TTC549 (cell line): ENCODE results near the gene RCBTB2.
"Not testable (repeated sequence)": the region's sequence is repeated elsewhere in the genome, so short reads cannot be mapped to it uniquely, and the experiment has no call there.

Source experiments
- FAIRE-seq: peaks from 2 replicates; lab custom pipeline; 2012; peaks lifted over from hg19 to GRCh38; lab: Jason Lieb, UNC

Gene RCBTB2

GRCh38 chr13:48493066-48493765, 39.7 kb downstream of the RCBTB2 start:
- FAIRE-seq, result no peak

- FAIRE-seq, result no peak
Measured at GRCh38 chr13:48492470-48493065, 40.3 kb downstream of the RCBTB2 start.

GRCh38 chr13:48492096-48492440, 40.8 kb downstream of the RCBTB2 start:
- FAIRE-seq, result no peak

GRCh38 chr13:48491423-48492095, 41.3 kb downstream of the RCBTB2 start:
- no peak for FAIRE-seq

- no peak for FAIRE-seq
Measured at GRCh38 chr13:48490241-48490640, 42.6 kb downstream of the RCBTB2 start.

- no peak for FAIRE-seq
Measured at GRCh38 chr13:48489666-48490065, 43.2 kb downstream of the RCBTB2 start.

- FAIRE-seq, result no peak
Measured at GRCh38 chr13:48488995-48489394, 43.9 kb downstream of the RCBTB2 start.

GRCh38 chr13:48487968-48488367, 44.9 kb downstream of the RCBTB2 start:
- no peak for FAIRE-seq

- no peak for FAIRE-seq
Measured at GRCh38 chr13:48486836-48487235, 46.0 kb downstream of the RCBTB2 start.

GRCh38 chr13:48486362-48486761, 46.5 kb downstream of the RCBTB2 start:
- FAIRE-seq, result no peak

GRCh38 chr13:48485432-48485831, 47.4 kb downstream of the RCBTB2 start:
- FAIRE-seq, result no peak

GRCh38 chr13:48483575-48483974, 49.3 kb downstream of the RCBTB2 start:
- FAIRE-seq, result no peak

- FAIRE-seq, result no peak
Measured at GRCh38 chr13:48478391-48478790, 54.5 kb downstream of the RCBTB2 start.

- FAIRE-seq, result no peak
Measured at GRCh38 chr13:48477191-48477855, 55.6 kb downstream of the RCBTB2 start.

GRCh38 chr13:48476686-48477085, 56.2 kb downstream of the RCBTB2 start:
- no peak for FAIRE-seq

GRCh38 chr13:48476215-48476614, 56.7 kb downstream of the RCBTB2 start:
- FAIRE-seq, result no peak

- FAIRE-seq, result no peak
Measured at GRCh38 chr13:48475230-48475629, 57.6 kb downstream of the RCBTB2 start.

- FAIRE-seq, result no peak
Measured at GRCh38 chr13:48457578-48458242, 75.2 kb downstream of the RCBTB2 start.

- no peak for FAIRE-seq
Measured at GRCh38 chr13:48456546-48456945, 76.3 kb downstream of the RCBTB2 start.

- not testable (repeated sequence) for FAIRE-seq
Measured at GRCh38 chr13:48451196-48451595, 81.7 kb downstream of the RCBTB2 start.

- FAIRE-seq, result no peak
Measured at GRCh38 chr13:48449656-48450055, 83.2 kb downstream of the RCBTB2 start.

- no peak for FAIRE-seq
Measured at GRCh38 chr13:48448959-48449614, 83.8 kb downstream of the RCBTB2 start.
